ENCODE measurements around the gene THEMIS.

Gene THEMIS

DNA sequence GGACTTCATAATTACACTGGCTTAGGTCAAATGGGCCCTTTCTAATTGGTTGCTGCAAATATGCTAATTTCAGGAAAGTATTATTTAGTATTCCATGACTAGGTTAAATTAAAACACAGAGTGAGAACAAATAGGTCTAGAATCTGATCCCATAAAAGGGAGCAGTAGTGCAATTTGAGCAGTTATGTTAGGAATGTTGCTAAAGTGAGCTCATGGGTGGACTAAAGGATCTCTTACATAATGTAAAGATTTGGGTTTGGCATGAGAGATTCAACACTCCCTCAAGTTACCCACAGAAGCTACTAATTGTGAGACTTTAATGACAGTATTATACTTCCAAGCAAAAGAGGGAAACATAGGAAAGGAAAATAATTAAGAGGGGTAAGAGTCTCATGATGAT, 214.8 kb downstream of the THEMIS start:
- CTCF ChIA-PET, result no interaction called here
- peaks cover 29% of the 10 kb centered on the region for H3K36me3 Mint-ChIP-seq
- H3K4me1 Mint-ChIP-seq, result no peaks in the 10 kb centered on the region
- peak overlapping the region; percentile 50 for H3K27ac Mint-ChIP-seq
- H3K9me3 Mint-ChIP-seq, result peaks cover 13% of the 10 kb centered on the region
- no peak for DNase-seq
- no peaks in the 10 kb centered on the region for H3K27me3 Mint-ChIP-seq
- H3K4me3 Mint-ChIP-seq, result no peak overlapping the region

DNA sequence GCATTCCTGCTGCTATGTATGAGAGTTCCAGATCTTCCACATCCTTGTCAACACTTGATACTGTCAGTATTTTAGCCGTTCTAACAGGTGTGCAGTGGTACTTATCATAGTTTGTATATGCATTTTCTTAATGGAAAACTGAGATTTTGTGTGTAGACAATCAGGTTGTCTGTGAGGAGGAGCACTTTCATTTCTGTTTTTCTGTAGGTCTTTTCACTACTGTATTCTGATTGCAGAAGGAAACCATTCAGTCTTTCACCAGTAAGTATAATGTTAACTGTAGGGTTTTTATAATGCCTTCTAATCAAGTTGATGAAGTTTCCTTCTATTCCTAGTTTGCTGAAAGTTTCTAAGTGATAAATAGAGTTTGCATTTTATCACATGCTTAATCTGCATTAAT, 216.4 kb downstream of the THEMIS start:
- Mint-ChIP-seq H3K27me3 (no peaks in the 10 kb centered on the region), H3K27ac (no peak overlapping the region), H3K36me3 (peaks cover 24% of the 10 kb centered on the region), H3K9me3 (peaks cover 13% of the 10 kb centered on the region), H3K4me3 (no peak overlapping the region), H3K4me1 (no peaks in the 10 kb centered on the region)
- no peak for DNase-seq
- CTCF ChIA-PET, result no interaction called here
